Activated T-helper 2 cell treated with anti-CD3 and anti-CD28 coated beads, Interferon-gamma antibody, Interleukin-2, Interleukin-4, amounts not matched to agents 10 μg/mL and 5 μg/mL and 100 μg/mL, durations not matched to agents 14 hours and 24 hours and 36 hours (primary cell): ENCODE data around the gene KRTAP4-1. TPM values are rescaled to one million over a fixed set of nuclear protein-coding genes. Genes with fewer than 3 reads are reported as not detected.
"Not testable (repeated sequence)": the region's sequence is repeated elsewhere in the genome, so short reads cannot be mapped to it uniquely, and the experiment has no call there.

ENCODE experiments used
- DNase-seq: peaks from one replicate; pipeline ENCODE4 v3.0.0; 2021; ENCODE audit warnings: low spot score
- H3K27ac Mint-ChIP-seq: one replicate; pipeline ENCODE4 v1.8.0; 2021; ENCODE audit warnings: mixed read lengths
- H3K27me3 Mint-ChIP-seq: one replicate; pipeline ENCODE4 v1.8.0; 2021; ENCODE audit warnings: low read depth, mixed read lengths
- H3K36me3 Mint-ChIP-seq: one replicate; pipeline ENCODE4 v1.8.0; 2021; ENCODE audit warnings: low read depth, mixed read lengths
- H3K4me1 Mint-ChIP-seq: one replicate; pipeline ENCODE4 v1.8.0; 2021; ENCODE audit warnings: low read depth, mixed read lengths
- H3K4me3 Mint-ChIP-seq: one replicate; pipeline ENCODE4 v1.8.0; 2021; ENCODE audit warnings: low read depth, mild to moderate bottlenecking, moderate library complexity, mixed read lengths
- H3K9me3 Mint-ChIP-seq: one replicate; pipeline ENCODE4 v1.8.0; 2021; ENCODE audit warnings: mixed read lengths
- intact Hi-C: fragments of 100-400 bp; cut with micrococcal nuclease; formaldehyde crosslinking; loops from one replicate; pipeline ENCODE4 v1.15.1; 2023
- total RNA-seq: library from RNA; stranded (reverse); gene quantifications from 2 replicates; pipeline ENCODE4 v1.2.3, GENCODE V29; 2022

Gene KRTAP4-1
- total RNA-seq, 1 donor from 2014 or later = not detected

GRCh38 chr17:41190328-41190727 is 5.6 kb upstream of the KRTAP4-1 start:
- Mint-ChIP-seq H3K4me3 (no peak overlapping the region), H3K27me3 (peaks cover 3% of the 10 kb centered on the region), H3K27ac (no peak overlapping the region), H3K4me1 (no peaks in the 10 kb centered on the region), H3K9me3 (no peaks in the 10 kb centered on the region), H3K36me3 (no peaks in the 10 kb centered on the region)
- intact Hi-C loops = no loop called here
- no peak for DNase-seq

GRCh38 chr17:41189837-41190318 is 5.2 kb upstream of the KRTAP4-1 start, which contains the start of gene KRTAP9-1:
Gene KRTAP9-1 (plus strand): TSS chr17:41189887. CDS start chr17:41189887, 0 bp downstream.
- DNase-seq, H3K27me3 Mint-ChIP-seq, H3K4me1 Mint-ChIP-seq, H3K4me3 Mint-ChIP-seq, H3K9me3 Mint-ChIP-seq, H3K27ac Mint-ChIP-seq, intact Hi-C loops, H3K36me3 Mint-ChIP-seq: not testable (repeated sequence)

- no peaks in the 10 kb centered on the region for H3K4me1 Mint-ChIP-seq
- DNase-seq = no peak
- H3K36me3 Mint-ChIP-seq = no peaks in the 10 kb centered on the region
- intact Hi-C loops = no loop called here
- H3K9me3 Mint-ChIP-seq = no peaks in the 10 kb centered on the region
- peaks cover 6% of the 10 kb centered on the region for H3K27me3 Mint-ChIP-seq
- no peak overlapping the region for H3K27ac Mint-ChIP-seq
- no peak overlapping the region for H3K4me3 Mint-ChIP-seq
Measured at GRCh38 chr17:41186872-41187271, 2.2 kb upstream of the KRTAP4-1 start.

- no peaks in the 10 kb centered on the region for H3K4me1 Mint-ChIP-seq
- H3K9me3 Mint-ChIP-seq = no peaks in the 10 kb centered on the region
- H3K4me3 Mint-ChIP-seq = no peak overlapping the region
- no peak for DNase-seq
- H3K36me3 Mint-ChIP-seq = no peaks in the 10 kb centered on the region
- intact Hi-C loops = no loop called here
- H3K27ac Mint-ChIP-seq = no peak overlapping the region
- peaks cover 6% of the 10 kb centered on the region for H3K27me3 Mint-ChIP-seq
Measured at GRCh38 chr17:41185001-41185400, 290 bp upstream of the KRTAP4-1 start.

- DNase-seq = no peak
- Mint-ChIP-seq H3K4me3 (no peak overlapping the region), H3K9me3 (no peaks in the 10 kb centered on the region), H3K4me1 (no peaks in the 10 kb centered on the region), H3K27me3 (peaks cover 6% of the 10 kb centered on the region), H3K36me3 (no peaks in the 10 kb centered on the region), H3K27ac (no peak overlapping the region)
- intact Hi-C loops = no loop called here
Measured at GRCh38 chr17:41178843-41179616, 5.7 kb downstream of the KRTAP4-1 start.

- no peak overlapping the region for H3K27ac Mint-ChIP-seq
- no peak overlapping the region for H3K4me3 Mint-ChIP-seq
- H3K9me3 Mint-ChIP-seq = no peaks in the 10 kb centered on the region
- no peaks in the 10 kb centered on the region for H3K36me3 Mint-ChIP-seq
- H3K4me1 Mint-ChIP-seq = no peaks in the 10 kb centered on the region
- no peak for DNase-seq
- intact Hi-C loops = no loop called here
- H3K27me3 Mint-ChIP-seq = peaks cover 3% of the 10 kb centered on the region
Measured at GRCh38 chr17:41178341-41178740, 6.4 kb downstream of the KRTAP4-1 start.

- intact Hi-C loops = no loop called here
- H3K27ac Mint-ChIP-seq = no peak within 1 kb of the TSS
Measured at GRCh38 chr17:41177727-41178271, 6.9 kb downstream of the KRTAP4-1 start, which contains the start of gene KRTAP4-2. Gene KRTAP4-2 (minus strand): TSS chr17:41178221. CDS start chr17:41178164, 57 bp downstream.

GRCh38 chr17:41176744-41177387 is 7.8 kb downstream of the KRTAP4-1 start:
- no peaks in the 10 kb centered on the region for H3K9me3 Mint-ChIP-seq
- H3K4me1 Mint-ChIP-seq = no peaks in the 10 kb centered on the region
- H3K36me3 Mint-ChIP-seq = no peaks in the 10 kb centered on the region
- H3K4me3 Mint-ChIP-seq = no peak overlapping the region
- intact Hi-C loops = no loop called here
- H3K27ac Mint-ChIP-seq = no peak overlapping the region
- H3K27me3 Mint-ChIP-seq = peaks cover 5% of the 10 kb centered on the region
- no peak for DNase-seq

More at GRCh38 chr17:41177727-41178271, 6.9 kb downstream of the KRTAP4-1 start, which contains the start of gene KRTAP4-2:
- Mint-ChIP-seq H3K36me3 (no peaks in the 10 kb centered on the region), H3K4me3 (no peak within 1 kb of the TSS), H3K4me1 (no peaks in the 10 kb centered on the region), H3K9me3 (no peaks in the 10 kb centered on the region), H3K27me3 (peaks cover 3% of the 10 kb centered on the region)
- no peak for DNase-seq

- intact Hi-C loops = no loop called here
- no peaks in the 10 kb centered on the region for H3K9me3 Mint-ChIP-seq
Measured at GRCh38 chr17:41171886-41172285, 12.8 kb downstream of the KRTAP4-1 start.

GRCh38 chr17:41168121-41168520 is 16.6 kb downstream of the KRTAP4-1 start, which contains the start of gene KRTAP4-3:
Gene KRTAP4-3 (minus strand): TSS chr17:41168221. CDS start chr17:41168172, 49 bp downstream.
- Mint-ChIP-seq H3K27me3 (peaks cover 10% of the 10 kb centered on the region), H3K36me3 (no peaks in the 10 kb centered on the region), H3K9me3 (no peaks in the 10 kb centered on the region), H3K4me3 (no peak within 1 kb of the TSS), H3K4me1 (no peaks in the 10 kb centered on the region), H3K27ac (no peak within 1 kb of the TSS)
- DNase-seq = no peak
- intact Hi-C loops = no loop called here

More at GRCh38 chr17:41171886-41172285, 12.8 kb downstream of the KRTAP4-1 start:
- Mint-ChIP-seq H3K4me3 (no peak overlapping the region), H3K4me1 (no peaks in the 10 kb centered on the region), H3K36me3 (no peaks in the 10 kb centered on the region), H3K27ac (no peak overlapping the region), H3K27me3 (peaks cover 10% of the 10 kb centered on the region)
- no peak for DNase-seq

GRCh38 chr17:41167561-41167960 is 17.1 kb downstream of the KRTAP4-1 start:
- no peaks in the 10 kb centered on the region for H3K4me1 Mint-ChIP-seq
- H3K27ac Mint-ChIP-seq = no peak overlapping the region
- DNase-seq = no peak
- H3K27me3 Mint-ChIP-seq = peaks cover 12% of the 10 kb centered on the region
- intact Hi-C loops = no loop called here
- H3K9me3 Mint-ChIP-seq = no peaks in the 10 kb centered on the region
- no peaks in the 10 kb centered on the region for H3K36me3 Mint-ChIP-seq
- no peak overlapping the region for H3K4me3 Mint-ChIP-seq

GRCh38 chr17:41163828-41164227 is 20.9 kb downstream of the KRTAP4-1 start:
- intact Hi-C loops = no loop called here
- peaks cover 8% of the 10 kb centered on the region for H3K27me3 Mint-ChIP-seq

GRCh38 chr17:41160648-41161047 is 24.1 kb downstream of the KRTAP4-1 start, which contains the start of gene KRTAP4-4:
Gene KRTAP4-4 (minus strand): TSS chr17:41160748. CDS start chr17:41160691, 57 bp downstream.
- H3K4me3 Mint-ChIP-seq = no peak within 1 kb of the TSS
- intact Hi-C loops = no loop called here
- no peaks in the 10 kb centered on the region for H3K36me3 Mint-ChIP-seq
- no peaks in the 10 kb centered on the region for H3K4me1 Mint-ChIP-seq
- H3K27me3 Mint-ChIP-seq = peaks cover 13% of the 10 kb centered on the region
- H3K27ac Mint-ChIP-seq = no peak within 1 kb of the TSS
- no peaks in the 10 kb centered on the region for H3K9me3 Mint-ChIP-seq
- DNase-seq = no peak

More at GRCh38 chr17:41163828-41164227, 20.9 kb downstream of the KRTAP4-1 start:
- Mint-ChIP-seq H3K4me1 (no peaks in the 10 kb centered on the region), H3K36me3 (no peaks in the 10 kb centered on the region), H3K27ac (no peak overlapping the region), H3K9me3 (no peaks in the 10 kb centered on the region), H3K4me3 (no peak overlapping the region)
- DNase-seq = no peak
